Panc1 (cell line): ENCODE results near the gene SESN1. TPM values are rescaled to one million over a fixed set of nuclear protein-coding genes. Genes with fewer than 3 reads are reported as not detected.

Experiments
- ATAC-seq: fragments of 200-7000 bp; cut with Tn5 transposase; 2 replicates; pipeline ENCODE4 v1.9.1; 2020; ENCODE audit warnings: mild to moderate bottlenecking, moderate library complexity
- BruUV-seq: library from RNA; stranded (reverse); fragments of 400-500 nt; replicated peaks from 2 replicates; lab custom pipeline; 2021; lab: Mats Ljungman, UMichigan
- CTCF ChIA-PET: fragments of 300-600 bp; sonication (Branson Sonifier 250); formaldehyde crosslinking; loops from one replicate; lab custom pipeline; 2022; ENCODE audit warnings: antibody characterized with exemption; lab: Charles Lee
- POLR2A ChIA-PET: fragments of 300-600 bp; sonication (Branson Sonifier 250); formaldehyde crosslinking; loops from one replicate; lab custom pipeline; 2022; ENCODE audit warnings: antibody characterized with exemption; lab: Charles Lee
- DNase-seq: peaks from one replicate; pipeline ENCODE4 v3.0.0-alpha.2; 2010; ENCODE audit warnings: low read depth, low spot score
- H3K27ac ChIP-seq: 2 replicates; pipeline ENCODE4 v1.5.1; 2011; ENCODE audit warnings: mild to moderate bottlenecking, low read length, inconsistent platforms
- H3K27me3 ChIP-seq: fragments of 200-500 bp; sonication (Bioruptor generic); 2 replicates; pipeline ENCODE4 v1.6.0; 2014; ENCODE audit warnings: low read length, inconsistent platforms; ENCODE audit not compliant: control insufficient read depth, insufficient read depth
- H3K36me3 ChIP-seq: fragments of 200-500 bp; sonication (Bioruptor generic); 2 replicates; pipeline ENCODE4 v1.5.1; 2014; ENCODE audit warnings: inconsistent platforms, mild to moderate bottlenecking, low read length, moderate library complexity; ENCODE audit not compliant: control insufficient read depth, insufficient read depth
- H3K4me1 ChIP-seq: 2 replicates; pipeline ENCODE4 v1.5.1; 2011; ENCODE audit warnings: inconsistent platforms, mild to moderate bottlenecking, low read length, moderate library complexity; ENCODE audit not compliant: control insufficient read depth, insufficient read depth
- H3K4me3 ChIP-seq, 2 experiments: 2 replicates each; pipeline ENCODE4 v1.5.1; 2011 to 2012; ENCODE audit warnings: low read depth in 2 of 2, low read length in 2 of 2, mild to moderate bottlenecking in 2 of 2, inconsistent platforms in 1 of 2, moderate library complexity in 1 of 2
- H3K9me3 ChIP-seq: fragments of 200-500 bp; sonication (Bioruptor generic); 2 replicates; pipeline ENCODE4 v1.5.1; 2014; ENCODE audit warnings: low read depth, mild to moderate bottlenecking, inconsistent platforms, low read length, moderate library complexity; ENCODE audit not compliant: control insufficient read depth, insufficient read depth
- POLR2AphosphoS5 ChIP-seq: IDR thresholded peaks from 2 replicates; pipeline ENCODE4 v1.6.1; 2012; ENCODE audit warnings: mild to moderate bottlenecking, low read depth, low read length, moderate library complexity
- REST ChIP-seq, 2 experiments: IDR thresholded peaks; 2 replicates each; pipeline ENCODE4 v1.6.1; 2011 to 2012; ENCODE audit warnings: low read depth in 2 of 2, control low read depth in 1 of 2, low read length in 1 of 2, mild to moderate bottlenecking in 1 of 2, moderate library complexity in 1 of 2; ENCODE audit not compliant: insufficient read depth in 1 of 2
- SIN3A ChIP-seq: IDR thresholded peaks from 2 replicates; pipeline ENCODE4 v1.6.1; 2012; ENCODE audit warnings: low read depth, mild to moderate bottlenecking, low read length, moderate library complexity, borderline replicate concordance; ENCODE audit not compliant: insufficient read depth
- TCF7L2 ChIP-seq: IDR thresholded peaks from 2 replicates; pipeline ENCODE4 v1.6.1; 2011; ENCODE audit warnings: mild to moderate bottlenecking, low read depth, low read length, inconsistent platforms
- in situ Hi-C: cut with HindIII; loops from 2 replicates; pipeline ENCODE4 v1.10.0; 2016; ENCODE audit warnings: low sequenced_read_pairs, low pct_unique_long_range_greater_than_20kb
- intact Hi-C: fragments of 100-400 bp; cut with micrococcal nuclease; formaldehyde crosslinking; loops from one replicate; pipeline ENCODE4 v1.10.0; 2022; ENCODE audit not compliant: unreplicated experiment
- total RNA-seq: library from RNA; stranded (reverse); gene quantifications from one replicate; pipeline ENCODE4 v1.2.1, GENCODE V29; 2021; ENCODE audit not compliant: unreplicated experiment
- TF ChIP-seq, protein P1 (sequence below): fragments of 450-650 bp; IDR thresholded peaks from 2 replicates; pipeline ENCODE4 v1.5.1; 2017; ENCODE audit warnings: mild to moderate bottlenecking

The SESN1 gene
- total RNA-seq, 1 experiment from 2014 or later, result 11.3 TPM

- ChIA-PET POLR2A (no interaction called here), CTCF (no interaction called here)
- Histone ChIP-seq H3K4me1 (no peaks in the 10 kb centered on the region), H3K27me3 (no peaks in the 10 kb centered on the region), H3K9me3 (no peaks in the 10 kb centered on the region), H3K27ac (no peak overlapping the region), H3K4me3 (no peak overlapping the region), H3K36me3 (no peaks in the 10 kb centered on the region)
- no peak for TF ChIP-seq SIN3A
- TF ChIP-seq, protein P1, sequence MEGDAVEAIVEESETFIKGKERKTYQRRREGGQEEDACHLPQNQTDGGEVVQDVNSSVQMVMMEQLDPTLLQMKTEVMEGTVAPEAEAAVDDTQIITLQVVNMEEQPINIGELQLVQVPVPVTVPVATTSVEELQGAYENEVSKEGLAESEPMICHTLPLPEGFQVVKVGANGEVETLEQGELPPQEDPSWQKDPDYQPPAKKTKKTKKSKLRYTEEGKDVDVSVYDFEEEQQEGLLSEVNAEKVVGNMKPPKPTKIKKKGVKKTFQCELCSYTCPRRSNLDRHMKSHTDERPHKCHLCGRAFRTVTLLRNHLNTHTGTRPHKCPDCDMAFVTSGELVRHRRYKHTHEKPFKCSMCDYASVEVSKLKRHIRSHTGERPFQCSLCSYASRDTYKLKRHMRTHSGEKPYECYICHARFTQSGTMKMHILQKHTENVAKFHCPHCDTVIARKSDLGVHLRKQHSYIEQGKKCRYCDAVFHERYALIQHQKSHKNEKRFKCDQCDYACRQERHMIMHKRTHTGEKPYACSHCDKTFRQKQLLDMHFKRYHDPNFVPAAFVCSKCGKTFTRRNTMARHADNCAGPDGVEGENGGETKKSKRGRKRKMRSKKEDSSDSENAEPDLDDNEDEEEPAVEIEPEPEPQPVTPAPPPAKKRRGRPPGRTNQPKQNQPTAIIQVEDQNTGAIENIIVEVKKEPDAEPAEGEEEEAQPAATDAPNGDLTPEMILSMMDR, result no peak
- TF ChIP-seq REST (IDR thresholded peaks at IDR 0.05; ENCODE audit: insufficient read depth in 1 of 2, low read depth in 2 of 2, low read length in 1 of 2), result no peak
- no peak for TF ChIP-seq POLR2AphosphoS5
- TF ChIP-seq TCF7L2, result no peak
- no peak for DNase-seq
- no TSS peak for BruUV-seq
- in situ Hi-C loops, result no loop called here
- intact Hi-C loops, result no loop called here
- ATAC-seq, result no peak
Measured at GRCh38 chr6:108959972-108960582, 134.6 kb downstream of the SESN1 start.

GRCh38 chr6:108958900-108959770, 135.5 kb downstream of the SESN1 start:
- CTCF ChIA-PET, result no interaction called here
- H3K9me3 ChIP-seq, result no peaks in the 10 kb centered on the region
- TF ChIP-seq TCF7L2 (no peak), SIN3A (no peak), POLR2AphosphoS5 (no peak)
- H3K27me3 ChIP-seq, result no peaks in the 10 kb centered on the region
- H3K27ac ChIP-seq, result no peak overlapping the region
- no peaks in the 10 kb centered on the region for H3K4me1 ChIP-seq
- POLR2A ChIA-PET, result no interaction called here
- ATAC-seq (no peak), DNase-seq (no peak)
- H3K4me3 ChIP-seq, result no peak overlapping the region
- no peaks in the 10 kb centered on the region for H3K36me3 ChIP-seq
- intact Hi-C loops (no loop called here), in situ Hi-C loops (no loop called here)
- no TSS peak for BruUV-seq
